ENCODE data around the gene CNTLN. TPM values are rescaled to one million over a fixed set of nuclear protein-coding genes. Genes with fewer than 3 reads are reported as not detected.
A peak's percentile ranks its signal among the peaks of the same experiment; 100 is the strongest.

Gene CNTLN
- total RNA-seq, 1 donor from 2014 or later: 16.7 TPM

- no peaks in the 10 kb centered on the region for H3K36me3 Mint-ChIP-seq (ENCODE audit: low read depth)
- H3K9me3 Mint-ChIP-seq: no peaks in the 10 kb centered on the region
- no peak overlapping the region for H3K4me3 Mint-ChIP-seq
- no peaks in the 10 kb centered on the region for H3K4me1 Mint-ChIP-seq
- TF ChIP-seq CTCF (conservative IDR thresholded peaks at IDR 0.05): no peak
- no peaks in the 10 kb centered on the region for H3K27me3 Mint-ChIP-seq (ENCODE audit: low read depth)
- DNase-seq (ENCODE audit: low read depth, low spot score): no peak
- no peak overlapping the region for H3K27ac Mint-ChIP-seq (ENCODE audit: unreplicated experiment)
Measured at GRCh38 chr9:17120203-17120602, 14.6 kb upstream of the CNTLN start.

- Mint-ChIP-seq H3K27me3 (ENCODE audit: low read depth) (no peaks in the 10 kb centered on the region), H3K27ac (ENCODE audit: unreplicated experiment) (no peak overlapping the region)
Measured at GRCh38 chr9:17121264-17121663, 13.6 kb upstream of the CNTLN start.

GRCh38 chr9:17130291-17130690 is 4.5 kb upstream of the CNTLN start:
- no peak for DNase-seq (ENCODE audit: low read depth, low spot score)
- Mint-ChIP-seq H3K4me1 (peaks cover 10% of the 10 kb centered on the region), H3K27ac (ENCODE audit: unreplicated experiment) (no peak overlapping the region), H3K9me3 (peaks cover 5% of the 10 kb centered on the region), H3K4me3 (no peak overlapping the region), H3K36me3 (ENCODE audit: low read depth) (peaks cover 3% of the 10 kb centered on the region), H3K27me3 (ENCODE audit: low read depth) (peaks cover 4% of the 10 kb centered on the region)
- TF ChIP-seq CTCF (conservative IDR thresholded peaks at IDR 0.05): no peak

More at GRCh38 chr9:17121264-17121663, 13.6 kb upstream of the CNTLN start:
- DNase-seq (ENCODE audit: low read depth, low spot score): no peak
- Mint-ChIP-seq H3K4me3 (no peak overlapping the region), H3K9me3 (no peaks in the 10 kb centered on the region), H3K4me1 (no peaks in the 10 kb centered on the region), H3K36me3 (ENCODE audit: low read depth) (no peaks in the 10 kb centered on the region)
- no peak for TF ChIP-seq CTCF (conservative IDR thresholded peaks at IDR 0.05)

GRCh38 chr9:17130725-17131124 is 4.1 kb upstream of the CNTLN start:
- Mint-ChIP-seq H3K4me1 (peaks cover 13% of the 10 kb centered on the region), H3K27me3 (ENCODE audit: low read depth) (peaks cover 4% of the 10 kb centered on the region), H3K4me3 (no peak overlapping the region), H3K36me3 (ENCODE audit: low read depth) (peaks cover 3% of the 10 kb centered on the region), H3K27ac (ENCODE audit: unreplicated experiment) (no peak overlapping the region), H3K9me3 (peaks cover 5% of the 10 kb centered on the region)
- no peak for DNase-seq (ENCODE audit: low read depth, low spot score)
- TF ChIP-seq CTCF (conservative IDR thresholded peaks at IDR 0.05): no peak

- Mint-ChIP-seq H3K27ac (ENCODE audit: unreplicated experiment) (no peak overlapping the region), H3K9me3 (peaks cover 5% of the 10 kb centered on the region), H3K27me3 (ENCODE audit: low read depth) (peaks cover 4% of the 10 kb centered on the region), H3K4me3 (peak overlapping the region; percentile 29), H3K4me1 (peaks cover 18% of the 10 kb centered on the region), H3K36me3 (ENCODE audit: low read depth) (peaks cover 4% of the 10 kb centered on the region)
- no peak for TF ChIP-seq CTCF (conservative IDR thresholded peaks at IDR 0.05)
- no peak for DNase-seq (ENCODE audit: low read depth, low spot score)
Measured at GRCh38 chr9:17131494-17131893, 3.3 kb upstream of the CNTLN start.

Measured in neural crest cell (in vitro differentiated cells).